ENCODE measurements around the gene EHBP1. TPM values are rescaled to one million over a fixed set of nuclear protein-coding genes. Genes with fewer than 3 reads are reported as not detected.

Gene EHBP1
- total RNA-seq, 1 donor from 2014 or later, result 46.5 TPM

DNA sequence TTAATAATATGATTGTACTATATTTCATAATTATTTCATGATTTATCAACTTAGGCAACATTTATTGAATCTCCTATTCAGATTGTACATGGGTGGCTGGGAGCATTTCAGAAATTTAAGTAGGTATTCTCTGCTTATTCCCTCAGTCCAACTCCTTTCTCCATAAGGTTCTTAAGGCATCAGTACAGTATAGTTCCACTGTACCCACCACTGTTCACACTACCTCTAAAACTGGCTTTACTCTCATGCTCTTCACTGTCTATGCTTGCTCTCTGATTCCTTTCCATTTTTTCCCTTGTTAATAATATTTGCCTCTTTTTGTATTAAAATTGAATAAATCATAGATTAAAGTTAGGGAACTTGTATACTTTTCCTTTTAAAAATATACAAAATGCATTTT lies 89.8 kb downstream of the EHBP1 start:
- no peaks in the 10 kb centered on the region for H3K27me3 Mint-ChIP-seq (ENCODE audit: unreplicated experiment)
- no peak for DNase-seq (ENCODE audit: extremely low spot score, unreplicated experiment)
- H3K4me3 Mint-ChIP-seq (ENCODE audit: unreplicated experiment), result no peak overlapping the region
- TF ChIP-seq, protein P1, sequence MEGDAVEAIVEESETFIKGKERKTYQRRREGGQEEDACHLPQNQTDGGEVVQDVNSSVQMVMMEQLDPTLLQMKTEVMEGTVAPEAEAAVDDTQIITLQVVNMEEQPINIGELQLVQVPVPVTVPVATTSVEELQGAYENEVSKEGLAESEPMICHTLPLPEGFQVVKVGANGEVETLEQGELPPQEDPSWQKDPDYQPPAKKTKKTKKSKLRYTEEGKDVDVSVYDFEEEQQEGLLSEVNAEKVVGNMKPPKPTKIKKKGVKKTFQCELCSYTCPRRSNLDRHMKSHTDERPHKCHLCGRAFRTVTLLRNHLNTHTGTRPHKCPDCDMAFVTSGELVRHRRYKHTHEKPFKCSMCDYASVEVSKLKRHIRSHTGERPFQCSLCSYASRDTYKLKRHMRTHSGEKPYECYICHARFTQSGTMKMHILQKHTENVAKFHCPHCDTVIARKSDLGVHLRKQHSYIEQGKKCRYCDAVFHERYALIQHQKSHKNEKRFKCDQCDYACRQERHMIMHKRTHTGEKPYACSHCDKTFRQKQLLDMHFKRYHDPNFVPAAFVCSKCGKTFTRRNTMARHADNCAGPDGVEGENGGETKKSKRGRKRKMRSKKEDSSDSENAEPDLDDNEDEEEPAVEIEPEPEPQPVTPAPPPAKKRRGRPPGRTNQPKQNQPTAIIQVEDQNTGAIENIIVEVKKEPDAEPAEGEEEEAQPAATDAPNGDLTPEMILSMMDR (IDR thresholded peaks at IDR 0.05), result no peak
- peaks cover 14% of the 10 kb centered on the region for H3K4me1 Mint-ChIP-seq (ENCODE audit: unreplicated experiment)
- H3K36me3 Mint-ChIP-seq (ENCODE audit: unreplicated experiment), result peaks cover 7% of the 10 kb centered on the region
- H3K27ac Mint-ChIP-seq (ENCODE audit: unreplicated experiment), result no peak overlapping the region
- no peaks in the 10 kb centered on the region for H3K9me3 Mint-ChIP-seq (ENCODE audit: unreplicated experiment)

GRCh38 chr2:62797107-62797506 lies 91.6 kb downstream of the EHBP1 start:
- H3K9me3 Mint-ChIP-seq (ENCODE audit: unreplicated experiment), result no peaks in the 10 kb centered on the region
- H3K36me3 Mint-ChIP-seq (ENCODE audit: unreplicated experiment), result peaks cover 7% of the 10 kb centered on the region
- H3K4me3 Mint-ChIP-seq (ENCODE audit: unreplicated experiment), result no peak overlapping the region
- TF ChIP-seq, protein P1 (IDR thresholded peaks at IDR 0.05), result no peak
- no peak for DNase-seq (ENCODE audit: extremely low spot score, unreplicated experiment)
- no peak overlapping the region for H3K27ac Mint-ChIP-seq (ENCODE audit: unreplicated experiment)
- peaks cover 18% of the 10 kb centered on the region for H3K4me1 Mint-ChIP-seq (ENCODE audit: unreplicated experiment)
- H3K27me3 Mint-ChIP-seq (ENCODE audit: unreplicated experiment), result no peaks in the 10 kb centered on the region

DNA sequence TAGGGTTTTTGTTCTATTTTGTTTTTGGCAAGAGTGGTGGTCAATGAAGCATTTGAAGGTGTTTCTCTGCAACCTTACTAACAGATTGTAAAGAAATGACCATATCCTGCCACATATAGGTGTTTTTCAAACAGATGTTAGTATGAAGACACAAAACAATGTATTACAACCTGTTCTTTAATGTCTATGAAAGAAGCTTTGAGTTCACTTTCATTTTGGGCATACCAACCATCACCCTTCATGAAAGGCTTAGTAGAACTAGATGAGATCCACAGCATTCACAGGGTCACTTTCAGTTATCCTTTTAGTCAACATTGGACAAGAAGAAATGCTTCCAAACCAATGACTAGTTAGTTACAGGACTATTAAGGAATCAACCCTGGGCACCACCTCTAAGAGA lies 95.1 kb downstream of the EHBP1 start:
- TF ChIP-seq, protein P1 (IDR thresholded peaks at IDR 0.05), result no peak
- DNase-seq (ENCODE audit: extremely low spot score, unreplicated experiment), result no peak
- Mint-ChIP-seq H3K27ac (ENCODE audit: unreplicated experiment) (no peak overlapping the region), H3K27me3 (ENCODE audit: unreplicated experiment) (no peaks in the 10 kb centered on the region), H3K4me1 (ENCODE audit: unreplicated experiment) (peaks cover 21% of the 10 kb centered on the region), H3K9me3 (ENCODE audit: unreplicated experiment) (no peaks in the 10 kb centered on the region), H3K4me3 (ENCODE audit: unreplicated experiment) (no peak overlapping the region), H3K36me3 (ENCODE audit: unreplicated experiment) (peaks cover 4% of the 10 kb centered on the region)

GRCh38 chr2:62801110-62801509 lies 95.6 kb downstream of the EHBP1 start:
- TF ChIP-seq, protein P1 (IDR thresholded peaks at IDR 0.05), result no peak
- Mint-ChIP-seq H3K4me1 (ENCODE audit: unreplicated experiment) (peaks cover 16% of the 10 kb centered on the region), H3K4me3 (ENCODE audit: unreplicated experiment) (no peak overlapping the region), H3K27ac (ENCODE audit: unreplicated experiment) (no peak overlapping the region), H3K27me3 (ENCODE audit: unreplicated experiment) (no peaks in the 10 kb centered on the region), H3K36me3 (ENCODE audit: unreplicated experiment) (peaks cover 7% of the 10 kb centered on the region), H3K9me3 (ENCODE audit: unreplicated experiment) (no peaks in the 10 kb centered on the region)
- no peak for DNase-seq (ENCODE audit: extremely low spot score, unreplicated experiment)

- Mint-ChIP-seq H3K27ac (ENCODE audit: unreplicated experiment) (no peak overlapping the region), H3K4me1 (ENCODE audit: unreplicated experiment) (peaks cover 15% of the 10 kb centered on the region), H3K27me3 (ENCODE audit: unreplicated experiment) (no peaks in the 10 kb centered on the region), H3K36me3 (ENCODE audit: unreplicated experiment) (peaks cover 8% of the 10 kb centered on the region), H3K4me3 (ENCODE audit: unreplicated experiment) (no peak overlapping the region), H3K9me3 (ENCODE audit: unreplicated experiment) (no peaks in the 10 kb centered on the region)
- no peak for DNase-seq (ENCODE audit: extremely low spot score, unreplicated experiment)
- TF ChIP-seq, protein P1 (IDR thresholded peaks at IDR 0.05), result no peak
Observed at GRCh38 chr2:62801814-62802523, 96.5 kb downstream of the EHBP1 start.

All from osteocyte (in vitro differentiated cells).